GM13976 (cell line): ENCODE data around the gene INO80E.

Experiments
- DNase-seq: peaks from one replicate; pipeline ENCODE4 v3.0.0; 2012; ENCODE audit warnings: low spot score
- CTCF ChIP-seq: IDR thresholded peaks from 2 replicates; pipeline ENCODE4 v1.5.1; 2012; ENCODE audit warnings: borderline replicate concordance, mild to moderate bottlenecking; ENCODE audit not compliant: insufficient read depth; ENCODE audit errors: extremely low read depth, missing control alignments, control extremely low read depth
- in situ Hi-C: fragments of 300-500 bp; cut with MboI; formaldehyde crosslinking; loops from one replicate; pipeline ENCODE4 v1.12.0; 2022; ENCODE audit warnings: low sequenced_read_pairs, mixed read lengths, inconsistent platforms; ENCODE audit not compliant: unreplicated experiment

The INO80E gene

GRCh38 chr16:29993191-29993902 is 2.7 kb upstream of the INO80E start:
- no peak for TF ChIP-seq CTCF
- in situ Hi-C loops = no loop called here
- DNase-seq = no peak

DNA sequence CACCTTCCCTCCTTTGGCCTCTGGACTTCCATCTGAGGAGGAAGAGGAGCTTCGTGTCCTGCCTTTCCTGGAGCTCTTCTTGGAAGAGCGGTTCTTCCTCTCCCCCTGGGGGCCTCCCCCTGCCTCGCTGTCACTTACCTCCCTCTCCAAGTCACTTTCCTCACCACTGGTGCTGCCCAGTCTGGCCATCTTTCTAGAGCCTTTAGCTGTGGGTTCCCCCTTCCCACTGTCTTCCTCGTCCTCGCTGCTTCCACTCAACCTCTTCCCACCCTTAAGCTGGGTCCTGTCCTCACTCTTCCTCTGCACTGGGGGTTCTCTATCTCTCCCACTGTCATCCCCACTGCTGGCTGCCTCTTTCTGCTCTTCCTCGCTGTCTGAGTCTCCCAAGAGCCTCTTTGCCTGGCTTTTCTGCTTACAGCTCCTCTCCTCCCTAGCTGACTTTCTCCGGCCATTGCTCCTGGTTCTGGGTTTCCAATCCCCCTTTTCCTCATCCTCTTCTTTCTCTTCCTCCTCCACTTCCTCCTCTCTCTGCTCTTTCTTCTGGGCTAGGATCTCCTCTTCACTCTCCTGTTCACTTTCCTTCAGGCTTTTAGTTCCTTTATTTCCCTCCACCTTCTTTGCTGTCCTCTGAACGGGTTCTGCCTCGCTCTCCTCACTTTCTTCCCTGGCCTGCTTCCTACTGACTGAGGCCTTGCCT is 2.0 kb upstream of the INO80E start:
- TF ChIP-seq CTCF = no peak
- DNase-seq = no peak
- in situ Hi-C loops = no loop called here

GRCh38 chr16:29994600-29995323 is 1.3 kb upstream of the INO80E start:
- DNase-seq = peak; percentile 84
- in situ Hi-C loops = no loop called here

DNA sequence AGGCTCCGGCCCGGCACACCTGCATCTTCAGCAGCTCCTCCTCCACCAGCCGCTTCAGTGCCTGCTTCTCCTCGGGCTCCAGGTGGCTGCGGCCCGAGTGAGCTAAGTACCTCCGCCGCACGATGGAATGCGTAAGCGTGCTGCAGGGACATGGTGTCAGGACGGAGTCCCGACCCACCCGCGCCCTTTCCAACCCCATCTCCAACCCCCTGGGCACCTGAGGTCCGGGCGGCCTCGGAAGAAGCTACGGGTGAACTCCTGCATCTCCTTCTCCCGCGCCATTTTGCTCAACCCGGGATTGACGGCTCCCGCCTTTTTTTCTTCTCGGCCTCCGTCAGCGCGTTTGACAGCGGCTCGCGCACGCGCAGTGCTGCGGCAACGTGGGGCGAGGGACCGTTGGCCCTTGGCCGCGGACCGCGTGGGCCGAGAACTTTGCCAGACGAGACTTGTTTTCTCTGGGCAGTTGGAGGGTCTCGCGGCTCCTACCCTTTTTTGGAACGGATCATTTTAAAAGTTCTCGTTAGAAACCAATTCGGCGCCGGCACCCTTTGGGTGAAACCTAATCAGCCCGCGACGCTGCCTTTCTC is 624 bp upstream of the INO80E start, which contains the start of gene HIRIP3:
Gene HIRIP3 (minus strand): TSS at position 294 of the 587 bp plus-strand sequence. CDS start 12 bp downstream, at position 282.
- TF ChIP-seq CTCF = no peak
- in situ Hi-C loops = no loop called here
- peak; percentile 93 for DNase-seq

More at GRCh38 chr16:29994600-29995323, 1.3 kb upstream of the INO80E start:
- no peak for TF ChIP-seq CTCF

DNA sequence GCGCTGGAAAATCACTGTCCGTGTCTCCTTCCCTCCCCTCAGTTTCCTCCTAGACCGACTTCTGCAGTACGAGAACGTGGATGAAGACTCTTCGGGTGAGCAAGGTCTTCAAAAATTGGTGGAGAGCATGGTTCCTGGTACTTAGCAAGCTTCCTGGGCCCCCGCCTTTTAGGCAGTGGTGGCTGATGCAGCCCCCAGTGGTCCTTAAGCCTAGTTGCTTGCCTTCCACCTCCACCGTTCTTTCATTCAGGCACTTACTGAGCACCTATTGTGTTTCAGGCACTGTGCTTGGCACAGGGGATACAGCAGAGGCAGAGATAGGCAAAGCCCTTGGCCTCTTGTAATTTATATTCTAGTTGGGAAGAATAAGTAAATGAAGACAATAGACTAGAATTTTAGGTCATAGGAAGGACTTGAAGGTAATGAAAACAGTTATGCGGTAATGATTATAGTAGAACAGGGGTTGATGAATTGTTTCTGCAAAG is 767 bp downstream of the INO80E start:
- no peak for DNase-seq
- in situ Hi-C loops = no loop called here
- no peak for TF ChIP-seq CTCF

- no peak for DNase-seq
- no peak for TF ChIP-seq CTCF
- in situ Hi-C loops = loop anchor here (25.0 kb wide), 1 partner anchor 312 kb away; the partner anchor contains the start of gene QPRT
These were observed 3.6 kb downstream of the INO80E start for GRCh38 chr16:29999605-30000004.
